Endometrium (tissue), 2 donors: ENCODE measurements around the gene PER3.

ENCODE experiments used
- FAIRE-seq: peaks from 2 replicates; lab custom pipeline; 2012; peaks lifted over from hg19 to GRCh38; lab: Jason Lieb, UNC
- donor health status: control.
- donor health status: control.

The PER3 gene

GRCh38 chr1:7873801-7874795, 90.0 kb downstream of the PER3 start:
- FAIRE-seq: no peak

GRCh38 chr1:7878027-7878426, 93.9 kb downstream of the PER3 start:
- FAIRE-seq: no peak

- no peak for FAIRE-seq
Observed at GRCh38 chr1:7879228-7879627, 95.1 kb downstream of the PER3 start.

GRCh38 chr1:7884757-7885156, 100.7 kb downstream of the PER3 start:
- FAIRE-seq: no peak

- no peak for FAIRE-seq
Observed at GRCh38 chr1:7885513-7886404, 101.7 kb downstream of the PER3 start.

GRCh38 chr1:7886405-7886745, 102.3 kb downstream of the PER3 start:
- no peak for FAIRE-seq

GRCh38 chr1:7888248-7889081, 104.4 kb downstream of the PER3 start:
- FAIRE-seq: no peak

- no peak for FAIRE-seq
Observed at GRCh38 chr1:7890853-7891252, 106.8 kb downstream of the PER3 start.

- FAIRE-seq: no peak
Observed at GRCh38 chr1:7891804-7892203, 107.7 kb downstream of the PER3 start.

GRCh38 chr1:7893529-7894180, 109.6 kb downstream of the PER3 start:
- no peak for FAIRE-seq
